HUES64 (cell line): ENCODE measurements around the gene UBASH3A.

Source experiments
- H3K27ac ChIP-seq: 2 replicates; pipeline ENCODE4 v1.7.0; 2013; ENCODE audit warnings: low read depth, low read length, inconsistent platforms
- H3K27me3 ChIP-seq: 2 replicates; pipeline ENCODE4 v1.6.1; 2013; ENCODE audit warnings: mild to moderate bottlenecking, low read length; ENCODE audit not compliant: insufficient read depth
- H3K36me3 ChIP-seq: 2 replicates; pipeline ENCODE4 v1.6.1; 2013; ENCODE audit warnings: mild to moderate bottlenecking, low read length; ENCODE audit not compliant: insufficient read depth
- H3K4me1 ChIP-seq: 2 replicates; pipeline ENCODE4 v1.6.1; 2013; ENCODE audit warnings: mild to moderate bottlenecking, low read length, moderate library complexity; ENCODE audit not compliant: insufficient read depth
- H3K4me3 ChIP-seq: 2 replicates; pipeline ENCODE4 v1.5.1; 2013; ENCODE audit warnings: mild to moderate bottlenecking, low read length, moderate library complexity
- H3K9ac ChIP-seq: 2 replicates; pipeline ENCODE4 v1.6.1; 2013; ENCODE audit warnings: mild to moderate bottlenecking, low read depth, low read length
- H3K9me3 ChIP-seq: 2 replicates; pipeline ENCODE4 v1.6.1; 2013; ENCODE audit warnings: low read depth, low read length; ENCODE audit not compliant: insufficient read depth
- WGBS: fragments of 150-250, 120-280 bp; methylation state at CpG from one replicate; pipeline ENCODE4 v1.1.7; 2013; ENCODE audit warnings: missing lambda C conversion rate; 5-methylcytosine and 5-hydroxymethylcytosine counted together

Gene UBASH3A

GRCh38 chr21:42392731-42393442 is 10.8 kb upstream of the UBASH3A start:
- H3K9me3 ChIP-seq, result no peaks in the 10 kb centered on the region
- WGBS, result 94% methylated on average over 17 of the region's 17 CpGs
- H3K27me3 ChIP-seq, result no peaks in the 10 kb centered on the region
- H3K4me1 ChIP-seq, result peaks cover 16% of the 10 kb centered on the region
- H3K36me3 ChIP-seq, result no peaks in the 10 kb centered on the region
- H3K9ac ChIP-seq, result no peak overlapping the region
- H3K27ac ChIP-seq, result no peak overlapping the region
- no peak overlapping the region for H3K4me3 ChIP-seq

- no peaks in the 10 kb centered on the region for H3K9me3 ChIP-seq
- WGBS, result 96% methylated on average over 8 of the region's 8 CpGs
- no peaks in the 10 kb centered on the region for H3K36me3 ChIP-seq
- H3K9ac ChIP-seq, result no peak overlapping the region
- H3K27me3 ChIP-seq, result no peaks in the 10 kb centered on the region
- H3K4me1 ChIP-seq, result peaks cover 16% of the 10 kb centered on the region
- H3K4me3 ChIP-seq, result no peak overlapping the region
- H3K27ac ChIP-seq, result no peak overlapping the region
Observed at GRCh38 chr21:42393443-42393950, 10.2 kb upstream of the UBASH3A start.

GRCh38 chr21:42395302-42395701 is 8.4 kb upstream of the UBASH3A start:
- H3K36me3 ChIP-seq, result no peaks in the 10 kb centered on the region
- H3K9me3 ChIP-seq, result no peaks in the 10 kb centered on the region
- H3K4me1 ChIP-seq, result 0 out of 2 replicates have a peak, but pooled peaks cover 6% of the 10 kb centered on the region
- H3K27ac ChIP-seq, result no peak overlapping the region
- no peaks in the 10 kb centered on the region for H3K27me3 ChIP-seq
- WGBS, result 94% methylated on average over 11 of the region's 11 CpGs
- H3K4me3 ChIP-seq, result no peak overlapping the region
- H3K9ac ChIP-seq, result no peak overlapping the region

GRCh38 chr21:42395905-42396651 is 7.6 kb upstream of the UBASH3A start, which contains the start of gene TMPRSS3:
Gene TMPRSS3 (minus strand): TSS chr21:42396052. CDS start chr21:42395417, 635 bp downstream.
- Histone ChIP-seq H3K9ac (no peak within 1 kb of the TSS), H3K36me3 (no peaks in the 10 kb centered on the region), H3K4me1 (0 out of 2 replicates have a peak, but pooled peaks cover 6% of the 10 kb centered on the region), H3K27ac (no peak within 1 kb of the TSS), H3K4me3 (no peak within 1 kb of the TSS), H3K9me3 (no peaks in the 10 kb centered on the region), H3K27me3 (no peaks in the 10 kb centered on the region)
- 88% methylated on average over 17 of the region's 17 CpGs for WGBS

- Histone ChIP-seq H3K4me1 (0 out of 2 replicates have a peak, but pooled peaks cover 6% of the 10 kb centered on the region), H3K27me3 (no peaks in the 10 kb centered on the region), H3K36me3 (no peaks in the 10 kb centered on the region), H3K9ac (no peak overlapping the region), H3K9me3 (peaks cover 7% of the 10 kb centered on the region), H3K27ac (no peak overlapping the region), H3K4me3 (no peak overlapping the region)
- WGBS, result 91% methylated on average over 19 of the region's 19 CpGs
Observed at GRCh38 chr21:42396799-42397745, 6.6 kb upstream of the UBASH3A start.

GRCh38 chr21:42397746-42398394 is 5.8 kb upstream of the UBASH3A start:
- Histone ChIP-seq H3K27me3 (no peaks in the 10 kb centered on the region), H3K36me3 (no peaks in the 10 kb centered on the region), H3K4me3 (no peak overlapping the region), H3K4me1 (0 out of 2 replicates have a peak, but pooled peaks cover 6% of the 10 kb centered on the region), H3K27ac (no peak overlapping the region), H3K9me3 (peaks cover 8% of the 10 kb centered on the region), H3K9ac (no peak overlapping the region)
- WGBS, result 93% methylated on average over 14 of the region's 14 CpGs

GRCh38 chr21:42398436-42399028 is 5.2 kb upstream of the UBASH3A start:
- H3K9ac ChIP-seq, result no peak overlapping the region
- no peaks in the 10 kb centered on the region for H3K36me3 ChIP-seq
- 84% methylated on average over 12 of the region's 12 CpGs for WGBS
- H3K27me3 ChIP-seq, result no peaks in the 10 kb centered on the region
- H3K27ac ChIP-seq, result no peak overlapping the region
- peaks cover 8% of the 10 kb centered on the region for H3K9me3 ChIP-seq
- 0 out of 2 replicates have a peak, but pooled peaks cover 6% of the 10 kb centered on the region for H3K4me1 ChIP-seq
- no peak overlapping the region for H3K4me3 ChIP-seq

- 87% methylated on average over 3 of the region's 4 CpGs for WGBS
- H3K27me3 ChIP-seq, result no peaks in the 10 kb centered on the region
- no peak overlapping the region for H3K27ac ChIP-seq
- H3K36me3 ChIP-seq, result no peaks in the 10 kb centered on the region
- peaks cover 8% of the 10 kb centered on the region for H3K9me3 ChIP-seq
- H3K4me3 ChIP-seq, result no peak overlapping the region
- 0 out of 2 replicates have a peak, but pooled peaks cover 6% of the 10 kb centered on the region for H3K4me1 ChIP-seq
- H3K9ac ChIP-seq, result no peak overlapping the region
Observed at GRCh38 chr21:42400525-42400924, 3.2 kb upstream of the UBASH3A start.

- Histone ChIP-seq H3K27ac (no peak overlapping the region), H3K27me3 (no peaks in the 10 kb centered on the region), H3K4me3 (no peak overlapping the region), H3K9ac (no peak overlapping the region), H3K4me1 (0 out of 2 replicates have a peak, but pooled peaks cover 6% of the 10 kb centered on the region), H3K9me3 (peaks cover 8% of the 10 kb centered on the region), H3K36me3 (no peaks in the 10 kb centered on the region)
- 88% methylated on average over 2 of the region's 3 CpGs for WGBS
Observed at GRCh38 chr21:42401154-42401553, 2.5 kb upstream of the UBASH3A start.

GRCh38 chr21:42401820-42402251 is 1.9 kb upstream of the UBASH3A start:
- Histone ChIP-seq H3K9ac (no peak overlapping the region), H3K4me3 (no peak overlapping the region), H3K27ac (no peak overlapping the region), H3K4me1 (0 out of 2 replicates have a peak, but pooled peaks cover 6% of the 10 kb centered on the region), H3K36me3 (no peaks in the 10 kb centered on the region), H3K27me3 (no peaks in the 10 kb centered on the region), H3K9me3 (peaks cover 8% of the 10 kb centered on the region)
- WGBS, result 86% methylated on average over 2 of the region's 2 CpGs
